ENCODE measurements around the gene C1QTNF5.

Gene C1QTNF5

DNA sequence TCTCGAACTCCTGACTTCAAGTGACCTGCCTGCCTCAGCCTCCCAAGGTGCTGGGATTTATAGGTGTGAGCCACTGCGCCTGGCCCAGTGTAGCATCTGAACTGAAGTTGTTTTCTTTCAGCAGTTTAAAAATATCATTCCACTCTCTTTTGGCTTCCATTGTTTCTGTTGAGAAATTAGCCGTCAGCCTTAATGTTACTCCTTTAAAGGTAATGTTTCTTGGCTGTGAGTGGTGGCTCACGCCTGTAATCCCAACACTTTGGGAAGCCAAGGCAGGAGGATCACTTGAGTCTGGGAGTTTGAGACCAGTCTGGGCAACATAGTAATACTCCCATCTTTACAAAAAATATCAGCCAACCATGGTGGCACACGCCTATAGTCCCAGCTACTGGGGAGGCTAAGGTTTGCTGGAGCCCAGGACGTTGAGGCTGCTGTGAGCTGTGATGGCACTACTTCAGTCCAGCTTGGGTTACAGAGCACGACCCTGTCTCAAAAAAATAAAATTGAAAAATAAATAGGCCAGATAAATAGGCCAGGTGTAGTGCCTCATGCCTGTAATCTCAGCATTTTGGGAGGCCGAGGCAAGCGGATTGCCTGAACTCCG, 49.7 kb downstream of the C1QTNF5 start:
- DNase-seq (ENCODE audit: low read depth) = no peak

Measured in HS-5 (cell line).